SK-N-SH (cell line): ENCODE data around the gene PROM2.

Source experiments
- EZH2phosphoT487 ChIP-seq: fragments of 200-600 bp; sonication (generic); IDR thresholded peaks from 2 replicates; pipeline ENCODE4 v1.6.1; 2017; ENCODE audit warnings: low read depth, mixed run types, mild to moderate bottlenecking, antibody characterized with exemption, moderate library complexity, borderline replicate concordance
- TAF1 ChIP-seq: IDR thresholded peaks from 2 replicates; pipeline ENCODE4 v1.6.1; 2012; ENCODE audit warnings: low read depth, mild to moderate bottlenecking, low read length, moderate library complexity, borderline replicate concordance
- TF ChIP-seq, protein P1 (sequence below): fragments of 200-600 bp; sonication (generic); IDR thresholded peaks from 2 replicates; pipeline ENCODE4 v1.6.1; 2017; ENCODE audit warnings: antibody characterized with exemption, mild to moderate bottlenecking, moderate library complexity

DNA sequence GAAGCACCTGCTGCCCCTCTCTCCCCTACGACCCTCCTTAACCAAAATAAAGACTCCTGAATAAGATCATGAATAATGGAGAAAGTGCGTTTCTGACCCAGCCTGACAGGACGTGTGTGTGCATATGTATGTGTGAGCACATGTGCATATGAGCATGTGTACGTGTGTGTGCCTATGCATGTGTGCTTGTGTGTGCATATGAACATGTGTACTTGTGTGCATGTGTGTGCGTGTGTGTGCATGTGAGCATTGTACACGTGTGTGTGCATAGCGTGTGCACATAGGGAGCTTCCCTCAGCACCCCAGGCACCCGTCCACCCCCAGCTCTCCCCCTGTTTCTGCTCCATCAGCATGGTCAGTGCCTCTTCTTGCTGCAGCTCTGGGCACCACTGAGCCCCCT, 33.6 kb downstream of the PROM2 start:
- TF ChIP-seq TAF1 (no peak), EZH2phosphoT487 (no peak)
- TF ChIP-seq, protein P1, sequence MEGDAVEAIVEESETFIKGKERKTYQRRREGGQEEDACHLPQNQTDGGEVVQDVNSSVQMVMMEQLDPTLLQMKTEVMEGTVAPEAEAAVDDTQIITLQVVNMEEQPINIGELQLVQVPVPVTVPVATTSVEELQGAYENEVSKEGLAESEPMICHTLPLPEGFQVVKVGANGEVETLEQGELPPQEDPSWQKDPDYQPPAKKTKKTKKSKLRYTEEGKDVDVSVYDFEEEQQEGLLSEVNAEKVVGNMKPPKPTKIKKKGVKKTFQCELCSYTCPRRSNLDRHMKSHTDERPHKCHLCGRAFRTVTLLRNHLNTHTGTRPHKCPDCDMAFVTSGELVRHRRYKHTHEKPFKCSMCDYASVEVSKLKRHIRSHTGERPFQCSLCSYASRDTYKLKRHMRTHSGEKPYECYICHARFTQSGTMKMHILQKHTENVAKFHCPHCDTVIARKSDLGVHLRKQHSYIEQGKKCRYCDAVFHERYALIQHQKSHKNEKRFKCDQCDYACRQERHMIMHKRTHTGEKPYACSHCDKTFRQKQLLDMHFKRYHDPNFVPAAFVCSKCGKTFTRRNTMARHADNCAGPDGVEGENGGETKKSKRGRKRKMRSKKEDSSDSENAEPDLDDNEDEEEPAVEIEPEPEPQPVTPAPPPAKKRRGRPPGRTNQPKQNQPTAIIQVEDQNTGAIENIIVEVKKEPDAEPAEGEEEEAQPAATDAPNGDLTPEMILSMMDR = no peak
